Measurements from ENCODE around the gene LCNL1. TPM values are rescaled to one million over a fixed set of nuclear protein-coding genes. Genes with fewer than 3 reads are reported as not detected.

Gene LCNL1
- total and polyA plus RNA-seq, 2 of the 13 experiments (the other 11 are each of a cell fraction or from before 2014, with no cell fraction given), result not detected

GRCh38 chr9:137023157-137023556, 40.4 kb downstream of the LCNL1 start:
- Histone ChIP-seq H4K20me1 (ENCODE audit: insufficient read depth, low read length) (no peaks in the 10 kb centered on the region), H3K4me1 (ENCODE audit: insufficient read depth, low read length) (peaks cover 61% of the 10 kb centered on the region), H3K4me3 (replicated peaks in 1 of 3; ENCODE audit: insufficient read depth in 1 of 3, low read depth in 2 of 3, low read length in 3 of 3) (no peak overlapping the region), H3K4me2 (ENCODE audit: low read depth, low read length) (peak overlapping the region; percentile 31), H3K9me3 (ENCODE audit: low read length) (no peaks in the 10 kb centered on the region), H3K79me2 (ENCODE audit: insufficient read depth, low read length) (no peaks in the 10 kb centered on the region), H3K36me3 (replicated peaks in 1 of 2; ENCODE audit: control insufficient read depth in 1 of 2, insufficient read depth in 2 of 2, low read length in 2 of 2) (no peaks in the 10 kb centered on the region), H3K27ac (ENCODE audit: extremely low read length, insufficient read depth, low read length) (no peak overlapping the region), H3K9ac (ENCODE audit: insufficient read depth, low read depth, low read length) (no peak overlapping the region), H3K27me3 (ENCODE audit: control insufficient read depth in 1 of 2, insufficient read depth in 2 of 2, low read length in 2 of 2) (peaks cover 0 to 5% of the 10 kb centered on the region in 2 experiments; a peak in 1 of 5 replicates), H2AFZ (ENCODE audit: low read length) (no peak overlapping the region)
- no peak for DNase-seq (ENCODE audit: low spot score)
- POLR2A ChIA-PET, result interaction anchor here (1.1 to 1.7 kb wide), 2 partner anchors 27 to 107 kb away, joined by 3 to 5 read pairs; partner anchors contain the start of gene CLIC3
- in situ Hi-C loops (cut with HindIII; ENCODE audit: extremely low pct_ligation_motif_present, low pct_unique_long_range_greater_than_20kb) (no loop called here), intact Hi-C loops (cut with micrococcal nuclease; ENCODE audit: unreplicated experiment) (no loop called here)
- WGBS (ENCODE audit: low lambda C conversion rate), result 36% methylated on average over 6 of the region's 7 CpGs
- CTCF ChIA-PET (ENCODE audit: low intra/inter-chr PET ratio, low total read pairs), result no interaction called here
- ATAC-seq, result peak; percentile 5; the same call in 2 of the 3 replicates
- no TSS peak for BruUV-seq (replicated peaks)
- no peak for FAIRE-seq
- TF ChIP-seq NR2F2 (IDR thresholded peaks at IDR 0.05; ENCODE audit: borderline replicate concordance, low read depth) (peak; percentile 55), PTBP1 (IDR thresholded peaks at IDR 0.05; ENCODE audit: low read depth, low read length, poor library complexity, severe bottlenecking) (no peak), ZBTB21 (CRISPR knock-in tag; IDR thresholded peaks at IDR 0.05) (no peak), NR2C2 (CRISPR knock-in tag; IDR thresholded peaks at IDR 0.05; ENCODE audit: borderline replicate concordance) (peak; percentile 81), TFAP4 (IDR thresholded peaks at IDR 0.05; ENCODE audit: borderline replicate concordance, low read depth) (peak; percentile 74), HOMEZ (CRISPR knock-in tag; IDR thresholded peaks at IDR 0.05; ENCODE audit: low read depth) (no peak), HNRNPL (IDR thresholded peaks at IDR 0.05; ENCODE audit: low read depth, low read length) (peak; percentile 34; the same call in 1 of the 2 replicates), NR2F6 (IDR thresholded peaks at IDR 0.05) (peak; percentile 95), NR2F6 (CRISPR knock-in tag; IDR thresholded peaks at IDR 0.05) (peak; percentile 81), DNMT1 (CRISPR knock-in tag; IDR thresholded peaks at IDR 0.05) (no peak), DMAP1 (CRISPR knock-in tag; IDR thresholded peaks at IDR 0.05) (no peak), FOXP4 (CRISPR knock-in tag; IDR thresholded peaks at IDR 0.05) (no peak), ZNF549 (CRISPR knock-in tag; IDR thresholded peaks at IDR 0.05) (no peak), ZFP36L1 (CRISPR knock-in tag; IDR thresholded peaks at IDR 0.05) (no peak), ZBED4 (CRISPR knock-in tag; IDR thresholded peaks at IDR 0.05; ENCODE audit: borderline replicate concordance) (no peak), ZBTB43 (CRISPR knock-in tag; conservative IDR thresholded peaks at IDR 0.05) (no peak), ZNF431 (CRISPR knock-in tag; IDR thresholded peaks at IDR 0.05; ENCODE audit: borderline replicate concordance, low read depth) (no peak)
